HG03025 (cell line): ENCODE results near the gene KISS1R.

Experiments
- ATAC-seq: cut with Tn5 transposase; IDR thresholded peaks from one replicate; pipeline ENCODE4 v1.9.1; 2021; ENCODE audit warnings: mild to moderate bottlenecking, moderate library complexity; ENCODE audit not compliant: unreplicated experiment, low FRiP score

Gene KISS1R

GRCh38 chr19:919199-920050 is 2.3 kb downstream of the KISS1R start:
- no peak for ATAC-seq

- no peak for ATAC-seq
These were observed 3.1 kb downstream of the KISS1R start for GRCh38 chr19:920051-920864.

GRCh38 chr19:924553-925086 is 7.5 kb downstream of the KISS1R start:
- ATAC-seq: no peak

GRCh38 chr19:925087-925525 is 8.0 kb downstream of the KISS1R start:
- ATAC-seq: no peak

GRCh38 chr19:925526-926322 is 8.6 kb downstream of the KISS1R start, which contains the start of gene ARID3A:
TSS of gene ARID3A (plus strand) at chr19:926035. CDS start at chr19:929529, 3,494 bp downstream.
- ATAC-seq: no peak

- ATAC-seq: no peak
These were observed 9.1 kb downstream of the KISS1R start for GRCh38 chr19:926323-926588.

- ATAC-seq: no peak
These were observed 9.6 kb downstream of the KISS1R start for GRCh38 chr19:926589-927350.

GRCh38 chr19:927351-927779 is 10.2 kb downstream of the KISS1R start:
- ATAC-seq: no peak

- no peak for ATAC-seq
These were observed 10.8 kb downstream of the KISS1R start for GRCh38 chr19:927780-928401.

GRCh38 chr19:928471-929202 is 11.5 kb downstream of the KISS1R start:
- no peak for ATAC-seq

GRCh38 chr19:929203-929890 is 12.2 kb downstream of the KISS1R start:
- ATAC-seq: no peak

GRCh38 chr19:929891-930258 is 12.7 kb downstream of the KISS1R start:
- ATAC-seq: no peak

- ATAC-seq: no peak
These were observed 14.9 kb downstream of the KISS1R start for GRCh38 chr19:931860-932647.

- no peak for ATAC-seq
These were observed 15.8 kb downstream of the KISS1R start for GRCh38 chr19:932648-933552.

GRCh38 chr19:933553-933882 is 16.4 kb downstream of the KISS1R start:
- no peak for ATAC-seq

- no peak for ATAC-seq
These were observed 17.2 kb downstream of the KISS1R start for GRCh38 chr19:934197-934840.
